Mesothelial cell of epicardium (in vitro differentiated cells): ENCODE results near the gene SLC7A6. TPM values are rescaled to one million over a fixed set of nuclear protein-coding genes. Genes with fewer than 3 reads are reported as not detected.

Source experiments
- DNase-seq, 2 experiments: peaks; one replicate each; pipeline ENCODE4 v3.0.0; 2021; ENCODE audit warnings: low spot score in 2 of 2; ENCODE audit not compliant: unreplicated experiment in 2 of 2
- H3K27ac Mint-ChIP-seq: 2 replicates; pipeline ENCODE4 v1.8.0; 2021; ENCODE audit warnings: mixed read lengths
- H3K27me3 Mint-ChIP-seq: 2 replicates; pipeline ENCODE4 v1.8.0; 2021; ENCODE audit warnings: low read depth, mixed read lengths
- H3K36me3 Mint-ChIP-seq: 2 replicates; pipeline ENCODE4 v1.8.0; 2021; ENCODE audit warnings: mixed read lengths
- H3K4me1 Mint-ChIP-seq: 2 replicates; pipeline ENCODE4 v1.8.0; 2021; ENCODE audit warnings: mixed read lengths
- H3K4me3 Mint-ChIP-seq: 2 replicates; pipeline ENCODE4 v1.8.0; 2021; ENCODE audit warnings: mild to moderate bottlenecking, moderate library complexity, mixed read lengths
- H3K9me3 Mint-ChIP-seq: 2 replicates; pipeline ENCODE4 v1.8.0; 2021; ENCODE audit warnings: mixed read lengths
- CTCF ChIP-seq: fragments of 200-600 bp; sonication (generic); IDR thresholded peaks from one replicate; pipeline ENCODE4 v1.5.0; 2021; ENCODE audit warnings: antibody characterized with exemption; ENCODE audit not compliant: unreplicated experiment
- total RNA-seq: library from RNA; stranded (reverse); gene quantifications from 3 replicates; pipeline ENCODE4 v1.2.1, GENCODE V29; 2021

The SLC7A6 gene
- total RNA-seq, 1 donor from 2014 or later = 73.2 TPM

DNA sequence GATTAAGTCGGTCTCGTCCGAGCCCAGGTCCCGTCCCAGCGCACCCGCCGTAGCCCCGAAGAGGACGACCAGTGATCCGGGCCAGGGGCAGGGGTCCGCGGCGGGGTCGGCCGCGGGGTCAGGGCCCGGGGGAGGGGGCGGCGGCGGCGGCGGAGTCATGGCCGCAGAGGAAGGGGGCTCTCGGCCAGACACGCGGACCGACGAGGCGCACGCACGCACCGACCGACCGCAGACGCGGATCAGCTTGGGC, 28.5 kb upstream of the SLC7A6 start, which contains the start of gene ESRP2:
TSS of gene ESRP2 (minus strand) at position 241 of the 250 bp plus-strand sequence. CDS start at position 159, 82 bp downstream.
- H3K27ac Mint-ChIP-seq = peak within 1 kb of the TSS; percentile 98

GRCh38 chr16:68236137-68236825, 28.0 kb upstream of the SLC7A6 start:
- peaks cover 31% of the 10 kb centered on the region for H3K27me3 Mint-ChIP-seq
- no peaks in the 10 kb centered on the region for H3K9me3 Mint-ChIP-seq
- no peaks in the 10 kb centered on the region for H3K36me3 Mint-ChIP-seq
- TF ChIP-seq CTCF = no peak
- H3K4me3 Mint-ChIP-seq = peak overlapping the region; percentile 78
- H3K4me1 Mint-ChIP-seq = peaks cover 34% of the 10 kb centered on the region
- H3K27ac Mint-ChIP-seq = peak overlapping the region; percentile 98
- DNase-seq = peak in 1 of 2 experiments; percentile 73

More for the DNA sequence above, 28.5 kb upstream of the SLC7A6 start, which contains the start of gene ESRP2:
- peaks cover 34% of the 10 kb centered on the region for H3K4me1 Mint-ChIP-seq
- no peak for DNase-seq
- H3K9me3 Mint-ChIP-seq = no peaks in the 10 kb centered on the region
- no peak for TF ChIP-seq CTCF
- H3K27me3 Mint-ChIP-seq = peaks cover 31% of the 10 kb centered on the region
- no peaks in the 10 kb centered on the region for H3K36me3 Mint-ChIP-seq
- H3K4me3 Mint-ChIP-seq = peak within 1 kb of the TSS; percentile 78

DNA sequence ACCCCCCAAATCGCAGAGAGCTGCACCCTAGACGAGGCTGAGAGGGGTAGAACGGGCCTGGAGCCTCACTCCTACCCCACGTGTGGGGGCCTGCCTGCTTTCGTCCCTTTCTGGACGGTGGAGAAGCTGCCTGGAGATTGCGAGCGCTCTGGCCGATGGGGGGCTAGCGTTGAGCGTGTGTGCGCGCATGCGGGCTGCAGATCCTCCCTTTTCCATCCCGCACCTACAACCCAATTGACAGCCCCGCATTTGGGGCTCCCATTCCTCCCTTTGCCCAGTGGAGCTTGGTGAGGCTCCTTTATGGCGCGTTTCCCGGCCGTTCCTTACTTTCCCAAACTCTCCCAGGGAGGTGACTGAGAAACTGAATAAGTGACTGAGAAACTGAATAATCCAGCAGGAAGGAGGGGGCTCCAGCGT, 27.5 kb upstream of the SLC7A6 start:
- peak in 1 of 2 experiments; percentile 60 for DNase-seq
- H3K9me3 Mint-ChIP-seq = no peaks in the 10 kb centered on the region
- H3K36me3 Mint-ChIP-seq = no peaks in the 10 kb centered on the region
- H3K4me3 Mint-ChIP-seq = peak overlapping the region; percentile 78
- H3K27ac Mint-ChIP-seq = peak overlapping the region; percentile 98
- no peak for TF ChIP-seq CTCF
- peaks cover 31% of the 10 kb centered on the region for H3K27me3 Mint-ChIP-seq
- H3K4me1 Mint-ChIP-seq = peaks cover 34% of the 10 kb centered on the region

DNA sequence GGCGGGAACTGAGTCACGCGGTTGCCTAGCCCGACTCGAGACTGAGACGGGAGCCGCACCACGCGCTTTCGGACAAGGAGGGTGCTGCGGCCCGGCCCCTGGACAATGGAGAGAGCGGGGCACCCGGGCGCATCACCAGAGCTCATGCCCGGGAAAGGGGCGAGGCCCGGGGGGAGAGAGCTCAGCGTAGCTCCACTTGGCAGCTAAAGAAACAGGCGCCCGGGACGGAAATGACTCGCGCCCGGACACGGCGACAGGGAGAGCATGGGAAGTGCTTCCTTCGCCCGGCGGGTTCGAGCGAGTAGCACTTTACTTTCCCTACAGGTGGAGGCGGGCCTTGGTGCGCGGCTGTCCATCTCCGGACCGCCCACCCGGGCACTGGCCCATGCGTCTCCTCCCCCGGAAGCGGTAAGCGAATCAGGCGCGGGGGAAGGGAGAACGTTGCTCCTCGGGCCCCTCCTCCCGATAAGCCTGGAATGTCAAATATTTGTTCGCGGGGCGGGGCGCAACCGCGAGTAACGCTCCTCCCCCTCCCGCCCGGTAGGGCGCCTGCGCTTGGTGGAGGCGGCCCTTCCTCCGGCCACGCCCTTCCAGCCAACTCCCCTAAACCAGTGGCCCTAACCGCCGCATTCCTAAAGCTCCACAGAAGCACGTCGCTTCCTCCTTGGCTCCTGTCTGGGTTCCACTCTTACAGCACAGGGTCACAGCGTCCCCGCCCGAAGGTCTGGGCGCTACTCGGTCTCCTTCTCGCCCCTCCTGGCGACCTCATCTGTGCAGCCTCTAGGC, 26.9 kb upstream of the SLC7A6 start:
- peak; percentile 96 to 99 for DNase-seq
- Mint-ChIP-seq H3K36me3 (no peaks in the 10 kb centered on the region), H3K27ac (peak overlapping the region; percentile 98), H3K9me3 (no peaks in the 10 kb centered on the region), H3K4me3 (peak overlapping the region; percentile 78), H3K4me1 (peaks cover 34% of the 10 kb centered on the region), H3K27me3 (peaks cover 31% of the 10 kb centered on the region)
- no peak for TF ChIP-seq CTCF

- no peak for TF ChIP-seq CTCF
- no peaks in the 10 kb centered on the region for H3K9me3 Mint-ChIP-seq
- peaks cover 34% of the 10 kb centered on the region for H3K4me1 Mint-ChIP-seq
- DNase-seq = no peak
- H3K36me3 Mint-ChIP-seq = no peaks in the 10 kb centered on the region
- peaks cover 31% of the 10 kb centered on the region for H3K27me3 Mint-ChIP-seq
- peak overlapping the region; percentile 98 for H3K27ac Mint-ChIP-seq
- H3K4me3 Mint-ChIP-seq = peak overlapping the region; percentile 78
Measured at GRCh38 chr16:68238029-68238345, 26.3 kb upstream of the SLC7A6 start.
